Liver (tissue), 3 donors: Measurements from ENCODE around the gene THG1L.

Experiments
- ATF3 ChIP-seq: IDR thresholded peaks from 2 replicates; pipeline ENCODE4 v1.6.1; 2016; ENCODE audit warnings: antibody characterized with exemption
- CTCF ChIP-seq: fragments of 150-350 bp; IDR thresholded peaks from 2 replicates; pipeline ENCODE4 v1.5.1; 2017; ENCODE audit warnings: improper control_type of control experiment, low read depth, low read length; ENCODE audit not compliant: missing input control
- EGR1 ChIP-seq, 2 donors: IDR thresholded peaks; 2 replicates each; pipeline ENCODE4 v1.6.1; 2016 to 2018; ENCODE audit warnings: antibody characterized with exemption in 2 of 2, low read depth in 2 of 2
- JUND ChIP-seq, 2 donors: IDR thresholded peaks; 2 replicates each; pipeline ENCODE4 v1.6.1; 2016; ENCODE audit warnings: antibody characterized with exemption in 2 of 2
- MAX ChIP-seq: IDR thresholded peaks from 2 replicates; pipeline ENCODE4 v1.6.1; 2016; ENCODE audit warnings: antibody characterized with exemption
- RAD21 ChIP-seq, 2 donors: IDR thresholded peaks; 2 replicates each; pipeline ENCODE4 v1.6.1; 2016; ENCODE audit warnings: antibody characterized with exemption in 2 of 2, mild to moderate bottlenecking in 2 of 2
- REST ChIP-seq: IDR thresholded peaks from 2 replicates; pipeline ENCODE4 v1.6.1; 2016; ENCODE audit warnings: antibody characterized with exemption, mild to moderate bottlenecking
- RXRA ChIP-seq, 2 donors: IDR thresholded peaks; 2 replicates each; pipeline ENCODE4 v1.6.1; 2017 to 2018; ENCODE audit warnings: antibody characterized with exemption in 2 of 2, mild to moderate bottlenecking in 1 of 2
- SP1 ChIP-seq: IDR thresholded peaks from 2 replicates; pipeline ENCODE4 v1.6.1; 2018; ENCODE audit warnings: antibody characterized with exemption, mild to moderate bottlenecking
- TAF1 ChIP-seq: conservative IDR thresholded peaks from 2 replicates; pipeline ENCODE4 v1.6.1; 2016; ENCODE audit warnings: antibody characterized with exemption, mild to moderate bottlenecking
- YY1 ChIP-seq: IDR thresholded peaks from 2 replicates; pipeline ENCODE4 v1.6.1; 2016; ENCODE audit warnings: antibody characterized with exemption, mild to moderate bottlenecking
- ZBTB33 ChIP-seq: IDR thresholded peaks from 2 replicates; pipeline ENCODE4 v1.6.1; 2016; ENCODE audit warnings: antibody characterized with exemption
- donor health status: healthy.
- donor health status: healthy.

GRCh38 chr5:157770665-157771064 is 39.4 kb downstream of the THG1L start:
- TF ChIP-seq CTCF (no peak), RXRA (IDR thresholded peaks at IDR 0.05) (no peak), SP1 (no peak), REST (no peak), RAD21 (IDR thresholded peaks at IDR 0.05) (no peak), JUND (IDR thresholded peaks at IDR 0.05) (no peak), ATF3 (no peak), ZBTB33 (no peak), TAF1 (no peak), MAX (no peak), YY1 (no peak), EGR1 (IDR thresholded peaks at IDR 0.05; ENCODE audit: low read depth in 2 of 2) (no peak)
